H1 (cell line): ENCODE measurements around the gene S100A14. TPM values are rescaled to one million over a fixed set of nuclear protein-coding genes. Genes with fewer than 3 reads are reported as not detected.

Experiments used
- CTCF ChIA-PET: fragments of 300-600 bp; sonication (Branson Sonifier 250); formaldehyde crosslinking; loops from one replicate; lab custom pipeline; 2021; ENCODE audit not compliant: partially characterized antibody; lab: Charles Lee
- POLR2A ChIA-PET: fragments of 300-600 bp; sonication (Branson Sonifier 250); formaldehyde crosslinking; loops from one replicate; lab custom pipeline; 2021; ENCODE audit warnings: inconsistent platforms; ENCODE audit not compliant: partially characterized antibody; lab: Charles Lee
- DNase-seq, 2 experiments: peaks; one replicate each; pipeline versions ENCODE4 v3.0.0 to v3.0.0-alpha.2; 2010 to 2022; ENCODE audit warnings: low spot score in 2 of 2, low read depth in 1 of 2, mixed read lengths in 1 of 2
- FAIRE-seq: peaks from 2 replicates; lab custom pipeline; 2011; peaks lifted over from hg19 to GRCh38; lab: Jason Lieb, UNC
- H2AFZ ChIP-seq: 2 replicates; pipeline ENCODE4 v1.8.1; 2012; ENCODE audit warnings: low read length, inconsistent platforms
- H2AK5ac ChIP-seq: 2 replicates; pipeline ENCODE4 v1.6.1; 2013; ENCODE audit warnings: low read depth, low read length
- H2BK120ac ChIP-seq: replicated peaks from 2 replicates; pipeline ENCODE3; 2013; ENCODE audit warnings: low read depth, low read length, inconsistent platforms
- H2BK12ac ChIP-seq: 2 replicates; pipeline ENCODE4 v1.6.1; 2013; ENCODE audit warnings: low read depth, low read length
- H2BK15ac ChIP-seq: 2 replicates; pipeline ENCODE4 v1.6.1; 2013; ENCODE audit warnings: low read length
- H2BK20ac ChIP-seq: 2 replicates; pipeline ENCODE4 v1.6.1; 2013; ENCODE audit warnings: low read length
- H2BK5ac ChIP-seq: 2 replicates; pipeline ENCODE4 v1.6.1; 2013; ENCODE audit warnings: low read depth, low read length
- H3K14ac ChIP-seq: 2 replicates; pipeline ENCODE4 v1.6.1; 2013; ENCODE audit warnings: inconsistent platforms; ENCODE audit not compliant: insufficient read length
- H3K18ac ChIP-seq: 2 replicates; pipeline ENCODE4 v1.6.1; 2013; ENCODE audit warnings: low read length; ENCODE audit errors: extremely low read depth
- H3K23ac ChIP-seq: 2 replicates; pipeline ENCODE4 v1.6.1; 2013; ENCODE audit warnings: inconsistent platforms; ENCODE audit not compliant: insufficient read length
- H3K23me2 ChIP-seq: 2 replicates; pipeline ENCODE4 v1.6.1; 2013; ENCODE audit warnings: low read depth, low read length
- H3K27ac ChIP-seq: 2 replicates; pipeline ENCODE4 v1.6.1; 2011; ENCODE audit warnings: low read depth, low read length, inconsistent platforms
- H3K27me3 ChIP-seq, 4 experiments: replicated peaks in 1 of 4; 1 replicate in 1 of 4; 2 replicates in 3 of 4; pipeline versions ENCODE4 v1.6.1 to v1.8.1; 2011 to 2013; ENCODE audit warnings: low read length in 3 of 4, mild to moderate bottlenecking in 3 of 4, inconsistent platforms in 2 of 4, mixed read lengths in 2 of 4, moderate library complexity in 1 of 4; ENCODE audit not compliant: control insufficient read depth in 3 of 4, insufficient read depth in 3 of 4; ENCODE audit errors: extremely low read depth in 1 of 4
- H3K36me3 ChIP-seq, 4 experiments: 2 replicates each; pipeline versions ENCODE4 v1.6.1 to v1.8.1; 2011 to 2013; ENCODE audit warnings: mild to moderate bottlenecking in 4 of 4, low read length in 3 of 4, moderate library complexity in 2 of 4, control low read depth in 1 of 4, inconsistent platforms in 1 of 4; ENCODE audit not compliant: insufficient read depth in 4 of 4, control insufficient read depth in 2 of 4
- H3K4ac ChIP-seq: replicated peaks from 2 replicates; pipeline ENCODE3; 2013; ENCODE audit warnings: low read length, low read depth, mixed read lengths, inconsistent platforms; ENCODE audit not compliant: insufficient read length
- H3K4me1 ChIP-seq, 4 experiments: replicated peaks in 1 of 4; 1 replicate in 1 of 4; 2 replicates in 3 of 4; pipeline versions ENCODE4 v1.6.1 to v1.8.1; 2011 to 2013; ENCODE audit warnings: low read length in 3 of 4, inconsistent platforms in 2 of 4, mixed read lengths in 1 of 4; ENCODE audit not compliant: insufficient read depth in 4 of 4, control insufficient read depth in 3 of 4
- H3K4me2 ChIP-seq, 2 experiments: 2 replicates each; pipeline versions ENCODE4 v1.6.1 to v1.8.1; 2011 to 2013; ENCODE audit warnings: low read depth in 2 of 2, low read length in 2 of 2, control low read depth in 1 of 2, inconsistent platforms in 1 of 2, mild to moderate bottlenecking in 1 of 2; ENCODE audit not compliant: insufficient read depth in 1 of 2
- H3K4me3 ChIP-seq, 4 experiments: fragments of 200-600, 300-600 bp in 1 of 4; sonication (generic), shearing (Covaris generic), sonication (Bioruptor Twin) in 1 of 4; 2 replicates each; pipeline versions ENCODE4 v1.5.1 to v1.8.1; 2011 to 2016; ENCODE audit warnings: low read length in 4 of 4, low read depth in 3 of 4, control low read depth in 2 of 4, inconsistent platforms in 2 of 4, mild to moderate bottlenecking in 2 of 4, mixed read lengths in 1 of 4, moderate library complexity in 1 of 4; ENCODE audit not compliant: insufficient read depth in 2 of 4; ENCODE audit errors: extremely low read depth in 1 of 4
- H3K56ac ChIP-seq: replicated peaks from 2 replicates; pipeline ENCODE3; 2013; ENCODE audit warnings: low read depth, mild to moderate bottlenecking, mixed read lengths, low read length, inconsistent platforms; ENCODE audit not compliant: insufficient read length
- H3K79me1 ChIP-seq: 2 replicates; pipeline ENCODE4 v1.6.1; 2013; ENCODE audit warnings: low read depth, low read length, control low read depth
- H3K79me2 ChIP-seq, 2 experiments: 2 replicates each; pipeline versions ENCODE4 v1.6.1 to v1.8.1; 2012 to 2013; ENCODE audit warnings: low read length in 2 of 2, mild to moderate bottlenecking in 2 of 2, inconsistent platforms in 1 of 2; ENCODE audit not compliant: insufficient read depth in 2 of 2, control insufficient read depth in 1 of 2
- H3K9ac ChIP-seq, 4 experiments: replicated peaks in 1 of 4; 1 replicate in 1 of 4; 2 replicates in 3 of 4; pipeline versions ENCODE4 v1.6.1 to v1.8.1; 2011 to 2013; ENCODE audit warnings: low read depth in 3 of 4, low read length in 3 of 4, control low read depth in 2 of 4, mild to moderate bottlenecking in 2 of 4, moderate library complexity in 2 of 4, inconsistent platforms in 1 of 4; ENCODE audit errors: extremely low read depth in 1 of 4
- H3K9me3 ChIP-seq, 2 experiments: 2 replicates each; pipeline versions ENCODE4 v1.6.1 to v1.8.1; 2012 to 2013; ENCODE audit warnings: mild to moderate bottlenecking in 2 of 2, moderate library complexity in 2 of 2, control low read depth in 1 of 2, inconsistent platforms in 1 of 2, low read depth in 1 of 2, low read length in 1 of 2, mixed read lengths in 1 of 2; ENCODE audit not compliant: insufficient read depth in 2 of 2
- H4K20me1 ChIP-seq, 2 experiments: replicated peaks in 1 of 2; 2 replicates each; pipeline versions ENCODE3 to v1.8.1; 2011 to 2013; ENCODE audit warnings: inconsistent platforms in 2 of 2, low read length in 2 of 2, mild to moderate bottlenecking in 1 of 2; ENCODE audit not compliant: insufficient read depth in 2 of 2, control insufficient read depth in 1 of 2
- H4K5ac ChIP-seq: 2 replicates; pipeline ENCODE4 v1.6.1; 2013; ENCODE audit warnings: low read length, low read depth, mixed read lengths, inconsistent platforms; ENCODE audit not compliant: insufficient read length
- H4K8ac ChIP-seq: 2 replicates; pipeline ENCODE4 v1.8.0; 2013; ENCODE audit warnings: mild to moderate bottlenecking, moderate library complexity, low read length, inconsistent platforms; ENCODE audit not compliant: insufficient read depth; ENCODE audit errors: extremely low read depth
- H4K91ac ChIP-seq: replicated peaks from 2 replicates; pipeline ENCODE3; 2013; ENCODE audit warnings: low read length, mixed read lengths, inconsistent platforms; ENCODE audit not compliant: insufficient read length
- BACH1 ChIP-seq: IDR thresholded peaks from 2 replicates; pipeline ENCODE4 v1.6.1; 2012; ENCODE audit warnings: low read length, improper control_type of control experiment
- CHD1 ChIP-seq: IDR thresholded peaks from 2 replicates; pipeline ENCODE4 v1.6.1; 2012; ENCODE audit warnings: low read depth, low read length, improper control_type of control experiment
- EP300 ChIP-seq, 2 experiments: IDR thresholded peaks; 1 replicate in 1 of 2; 2 replicates in 1 of 2; pipeline ENCODE4 v1.6.1; 2011 to 2012; ENCODE audit warnings: low read depth in 2 of 2, low read length in 2 of 2, mild to moderate bottlenecking in 2 of 2, borderline replicate concordance in 1 of 2, inconsistent platforms in 1 of 2, moderate library complexity in 1 of 2
- JUND ChIP-seq: IDR thresholded peaks from 2 replicates; pipeline ENCODE4 v1.6.1; 2011; ENCODE audit warnings: mild to moderate bottlenecking, improper control_type of control experiment, low read length
- KDM5A ChIP-seq: fragments of 200-600 bp; IDR thresholded peaks from 2 replicates; pipeline ENCODE4 v1.7.1; 2012; ENCODE audit warnings: mild to moderate bottlenecking, low read length, inconsistent platforms, mixed read lengths
- NANOG ChIP-seq: IDR thresholded peaks from 2 replicates; pipeline ENCODE4 v1.6.1; 2011; ENCODE audit warnings: low read length, low read depth, mild to moderate bottlenecking, inconsistent platforms; ENCODE audit not compliant: insufficient read depth, poor library complexity, severe bottlenecking
- RAD21 ChIP-seq, 2 experiments: IDR thresholded peaks in 1 of 2; conservative IDR thresholded peaks in 1 of 2; 2 replicates each; pipeline ENCODE4 v1.6.1; 2011; ENCODE audit warnings: low read depth in 2 of 2, low read length in 2 of 2, improper control_type of control experiment in 1 of 2, inconsistent platforms in 1 of 2, mild to moderate bottlenecking in 1 of 2, moderate library complexity in 1 of 2
- WGBS, 2 experiments: shearing (Covaris generic) in 1 of 2; methylation state at CpG; one replicate each; pipeline versions ENCODE4 v1.1.6 to v1.1.7; 2013 to 2015; ENCODE audit warnings: low lambda C conversion rate in 2 of 2, mixed read lengths in 2 of 2, inconsistent platforms in 1 of 2, low coverage in 1 of 2, missing lambda C conversion rate in 1 of 2; ENCODE audit not compliant: insufficient replicate concordance in 2 of 2, insufficient coverage in 1 of 2, insufficient read length in 1 of 2; ENCODE audit errors: extremely low coverage in 1 of 2, missing lambda C conversion rate in 1 of 2; 5-methylcytosine and 5-hydroxymethylcytosine counted together
- polyA plus RNA-seq, 7 experiments: library from polyadenylated mRNA; depleted of rRNA in 3 of 7; stranded (reverse) in 5 of 7; unstranded in 2 of 7; fragments of >200 nt in 5 of 7; fragments of 200-250 nt in 2 of 7; gene quantifications; 1 replicate in 5 of 7; 2 replicates in 1 of 7; 4 replicates in 1 of 7; pipeline versions ENCODE4 v1.2.1 to v1.2.3, GENCODE V29; 2011 to 2013; ENCODE audit warnings: missing spikeins in 2 of 7, mixed read lengths in 2 of 7
- total RNA-seq: library from RNA; stranded (reverse); fragmentation: NEBNext Ultra II Directional; extraction: Animal tissue kit (Norgen Biotek cat#: 25700); gene quantifications from 2 replicates; pipeline ENCODE4 v1.2.1, GENCODE V29; 2021
- TF ChIP-seq, protein P1 (sequence below), 3 experiments: IDR thresholded peaks; 1 replicate in 2 of 3; 2 replicates in 1 of 3; pipeline versions ENCODE4 v1.5.1 to v1.6.1; 2011; ENCODE audit warnings: low read length in 3 of 3, mild to moderate bottlenecking in 3 of 3, inconsistent platforms in 2 of 3, low read depth in 1 of 3, moderate library complexity in 1 of 3; ENCODE audit not compliant: insufficient read depth in 1 of 3; ENCODE audit errors: control extremely low read depth in 1 of 3

The S100A14 gene
- total and polyA plus RNA-seq, 2 of the 8 experiments (the other 6 are each of a cell fraction or from before 2014, with no cell fraction given), result 1.4 to 5.3 TPM

DNA sequence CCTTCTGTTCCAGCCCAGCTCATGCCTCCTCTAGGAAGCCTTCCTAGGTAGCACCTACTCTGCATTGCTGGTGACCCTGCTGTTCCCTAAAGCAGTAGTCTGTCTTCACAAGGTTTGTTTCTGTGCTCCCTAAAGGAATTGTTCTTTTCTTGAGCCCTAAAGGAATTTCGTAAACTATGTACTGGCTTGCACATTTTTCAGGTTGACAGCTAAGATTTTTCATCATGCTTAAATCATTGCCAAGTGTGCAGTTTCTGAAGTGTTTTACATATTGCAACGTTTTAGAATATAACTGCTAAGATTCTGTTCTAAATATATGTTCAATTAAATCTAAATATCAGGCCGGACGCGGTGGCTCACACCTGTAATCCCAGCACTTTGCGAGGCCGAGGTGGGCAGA, 16.3 kb downstream of the S100A14 start:
- peak overlapping the region; percentile 75; the same call in 1 of the 2 replicates for H3K18ac ChIP-seq
- H2BK12ac ChIP-seq, result peak overlapping the region; percentile 95; the same call in 1 of the 2 replicates
- H3K4me3 ChIP-seq, result no peak overlapping the region
- peak overlapping the region; percentile 25 for H4K91ac ChIP-seq
- no peak overlapping the region for H3K56ac ChIP-seq
- no peak for FAIRE-seq
- H3K4me1 ChIP-seq, result peaks cover 3 to 10% (median 5%) of the 10 kb centered on the region in 4 experiments; a peak in 4 of 7 replicates
- 0 out of 2 replicates have a peak overlapping the region, but pooled peaks have one; percentile 84 for H2BK5ac ChIP-seq
- no peak overlapping the region for H3K23ac ChIP-seq
- no peak for DNase-seq
- H3K79me2 ChIP-seq, result no peaks in the 10 kb centered on the region
- H3K9me3 ChIP-seq, result no peaks in the 10 kb centered on the region
- H3K23me2 ChIP-seq, result no peaks in the 10 kb centered on the region; the same call in 1 of the 2 replicates
- no peak overlapping the region for H3K4ac ChIP-seq
- no peak overlapping the region for H3K14ac ChIP-seq
- no peak overlapping the region; the same call in 1 of the 2 replicates for H2BK15ac ChIP-seq
- H4K8ac ChIP-seq, result no peak overlapping the region
- TF ChIP-seq, protein P1, sequence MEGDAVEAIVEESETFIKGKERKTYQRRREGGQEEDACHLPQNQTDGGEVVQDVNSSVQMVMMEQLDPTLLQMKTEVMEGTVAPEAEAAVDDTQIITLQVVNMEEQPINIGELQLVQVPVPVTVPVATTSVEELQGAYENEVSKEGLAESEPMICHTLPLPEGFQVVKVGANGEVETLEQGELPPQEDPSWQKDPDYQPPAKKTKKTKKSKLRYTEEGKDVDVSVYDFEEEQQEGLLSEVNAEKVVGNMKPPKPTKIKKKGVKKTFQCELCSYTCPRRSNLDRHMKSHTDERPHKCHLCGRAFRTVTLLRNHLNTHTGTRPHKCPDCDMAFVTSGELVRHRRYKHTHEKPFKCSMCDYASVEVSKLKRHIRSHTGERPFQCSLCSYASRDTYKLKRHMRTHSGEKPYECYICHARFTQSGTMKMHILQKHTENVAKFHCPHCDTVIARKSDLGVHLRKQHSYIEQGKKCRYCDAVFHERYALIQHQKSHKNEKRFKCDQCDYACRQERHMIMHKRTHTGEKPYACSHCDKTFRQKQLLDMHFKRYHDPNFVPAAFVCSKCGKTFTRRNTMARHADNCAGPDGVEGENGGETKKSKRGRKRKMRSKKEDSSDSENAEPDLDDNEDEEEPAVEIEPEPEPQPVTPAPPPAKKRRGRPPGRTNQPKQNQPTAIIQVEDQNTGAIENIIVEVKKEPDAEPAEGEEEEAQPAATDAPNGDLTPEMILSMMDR (IDR thresholded peaks at IDR 0.05; ENCODE audit: control extremely low read depth in 1 of 3, insufficient read depth in 1 of 3, low read depth in 1 of 3, low read length in 3 of 3), result no peak
- no peak for TF ChIP-seq EP300 (IDR thresholded peaks at IDR 0.05; ENCODE audit: borderline replicate concordance in 1 of 2, low read depth in 2 of 2, low read length in 2 of 2)
- TF ChIP-seq BACH1, result no peak
- no peak for TF ChIP-seq KDM5A
- TF ChIP-seq NANOG, result no peak
- no peak for TF ChIP-seq RAD21 (IDR thresholded peaks at IDR 0.05 in 1 of 2, conservative IDR thresholded peaks at IDR 0.05 in 1 of 2; ENCODE audit: low read depth in 2 of 2, low read length in 2 of 2)
- no peak for TF ChIP-seq JUND
- TF ChIP-seq CHD1, result no peak
- whole genome bisulfite sequencing, 2 experiments, result 92% methylated on average over 7 of the region's 7 CpGs; no CpG with 5 or more reads in 1 of the 2 experiments
- H2BK20ac ChIP-seq, result peak overlapping the region; percentile 96
- H3K4me2 ChIP-seq, result no peak overlapping the region
- H4K5ac ChIP-seq, result no peak overlapping the region
- ChIA-PET CTCF (interaction anchor here (1.0 to 7.9 kb wide), 9 partner anchors 16 to 91 kb away, joined by 3 to 80 read pairs (median 4); partner anchors contain the start of genes S100A13, S100A14 and S100A16), POLR2A (interaction anchor here (1.1 to 4.2 kb wide), 6 partner anchors 13 to 34 kb away, joined by 3 to 20 read pairs (median 5); partner anchors contain the start of genes CHTOP, S100A1, S100A13 and S100A16)
- H3K79me1 ChIP-seq, result no peaks in the 10 kb centered on the region
- H3K27me3 ChIP-seq, result no peaks in the 10 kb centered on the region
- no peak overlapping the region for H2AK5ac ChIP-seq
- 0 out of 2 replicates have a peak overlapping the region, but pooled peaks have one; percentile 4 for H2AFZ ChIP-seq
- H4K20me1 ChIP-seq, result no peaks in the 10 kb centered on the region
- no peak overlapping the region for H3K9ac ChIP-seq
- H2BK120ac ChIP-seq, result peak overlapping the region; percentile 84
- no peaks in the 10 kb centered on the region for H3K36me3 ChIP-seq
- H3K27ac ChIP-seq, result no peak overlapping the region
